HepG2 (cell line): ENCODE measurements around the gene CROCC. TPM values are rescaled to one million over a fixed set of nuclear protein-coding genes. Genes with fewer than 3 reads are reported as not detected.
A peak's percentile ranks its signal among the peaks of the same experiment; 100 is the strongest.
"Not testable (repeated sequence)": the region's sequence is repeated elsewhere in the genome, so short reads cannot be mapped to it uniquely, and the experiment has no call there.

Experiments
- ATAC-seq: fragments of 200-7000 bp; cut with Tn5 transposase; 3 replicates; pipeline ENCODE4 v1.9.1; 2020; ENCODE audit warnings: mild to moderate bottlenecking, moderate library complexity
- BruUV-seq: library from RNA; stranded (reverse); fragments of 400-500 nt; replicated peaks from 2 replicates; lab custom pipeline; 2021; lab: Mats Ljungman, UMichigan
- CTCF ChIA-PET: fragments of 300-600 bp; formaldehyde crosslinking; extraction: SDS; loops from one replicate; lab custom pipeline; 2021; ENCODE audit warnings: low total read pairs, inconsistent platforms, low intra/inter-chr PET ratio; lab: Yijun Ruan, JAX
- POLR2A ChIA-PET: fragments of 350-600 bp; sonication (Branson Sonifier 250); formaldehyde crosslinking; loops from one replicate; lab custom pipeline; 2020; ENCODE audit warnings: antibody characterized with exemption, inconsistent platforms; lab: Yijun Ruan, JAX
- DNase-seq: peaks from one replicate; pipeline ENCODE4 v3.0.0-alpha.2; 2015; ENCODE audit warnings: low spot score
- FAIRE-seq: peaks from 3 replicates; lab custom pipeline; 2011; peaks lifted over from hg19 to GRCh38; lab: Jason Lieb, UNC
- H2AFZ ChIP-seq: one replicate; pipeline ENCODE4 v1.6.1; 2011; ENCODE audit warnings: low read length, inconsistent platforms
- H3K27ac ChIP-seq: fragments of 300-600 bp; 3 replicates; pipeline ENCODE4 v1.8.0; 2011; ENCODE audit warnings: mixed run types, mild to moderate bottlenecking, mixed read lengths, low read length, inconsistent platforms; ENCODE audit not compliant: insufficient read depth; ENCODE audit errors: extremely low read length
- H3K27me3 ChIP-seq, 2 experiments: fragments of 200-600 bp in 1 of 2; 2 replicates in 1 of 2; 3 replicates in 1 of 2; pipeline versions ENCODE4 v1.6.0 to v1.8.0; 2011; ENCODE audit warnings: low read length in 2 of 2, mild to moderate bottlenecking in 2 of 2, moderate library complexity in 2 of 2, inconsistent platforms in 1 of 2; ENCODE audit not compliant: insufficient read depth in 2 of 2, control insufficient read depth in 1 of 2
- H3K36me3 ChIP-seq, 2 experiments: fragments of 200-600 bp in 1 of 2; replicated peaks in 1 of 2; 2 replicates in 1 of 2; 3 replicates in 1 of 2; pipeline versions ENCODE4 v1.5.1 to v1.8.0; 2011; ENCODE audit warnings: low read length in 2 of 2, inconsistent platforms in 1 of 2; ENCODE audit not compliant: insufficient read depth in 2 of 2, control insufficient read depth in 1 of 2
- H3K4me1 ChIP-seq: 2 replicates; pipeline ENCODE4 v1.5.1; 2012; ENCODE audit warnings: low read length, inconsistent platforms; ENCODE audit not compliant: insufficient read depth
- H3K4me2 ChIP-seq: 2 replicates; pipeline ENCODE4 v1.6.0; 2011; ENCODE audit warnings: low read depth, low read length, inconsistent platforms
- H3K4me3 ChIP-seq, 3 experiments: fragments of 200-600 bp in 1 of 3; sonication (generic), shearing (Covaris generic) in 1 of 3; replicated peaks in 1 of 3; 2 replicates each; pipeline ENCODE4 v1.5.1; 2011 to 2016; ENCODE audit warnings: low read length in 3 of 3, inconsistent platforms in 2 of 3, low read depth in 2 of 3, mild to moderate bottlenecking in 2 of 3, control low read depth in 1 of 3, mixed read lengths in 1 of 3; ENCODE audit not compliant: insufficient read depth in 1 of 3
- H3K79me2 ChIP-seq: one replicate; pipeline ENCODE4 v1.6.1; 2011; ENCODE audit warnings: low read length, inconsistent platforms; ENCODE audit not compliant: insufficient read depth
- H3K9ac ChIP-seq: 2 replicates; pipeline ENCODE4 v1.6.0; 2011; ENCODE audit warnings: mild to moderate bottlenecking, low read depth, low read length, inconsistent platforms; ENCODE audit not compliant: insufficient read depth
- H3K9me3 ChIP-seq: 2 replicates; pipeline ENCODE4 v1.5.1; 2012; ENCODE audit warnings: mild to moderate bottlenecking, low read length
- H4K20me1 ChIP-seq: 2 replicates; pipeline ENCODE4 v1.6.0; 2011; ENCODE audit warnings: inconsistent platforms, mild to moderate bottlenecking, low read length, moderate library complexity; ENCODE audit not compliant: insufficient read depth
- JUN ChIP-seq: sonication (generic); formaldehyde crosslinking; IDR thresholded peaks from 2 replicates; pipeline ENCODE4 v1.4.0; 2020; ENCODE audit warnings: mild to moderate bottlenecking, missing genetic modification reagents
- JUNB ChIP-seq: sonication (generic); formaldehyde crosslinking; IDR thresholded peaks from 2 replicates; pipeline ENCODE4 v1.8.0; 2022; ENCODE audit warnings: missing genetic modification reagents, mild to moderate bottlenecking, borderline replicate concordance
- RARA ChIP-seq: IDR thresholded peaks from 2 replicates; pipeline ENCODE4 v1.6.1; 2016; ENCODE audit warnings: missing genetic modification reagents, missing compliant biosample characterization
- YEATS4 ChIP-seq: sonication (generic); formaldehyde crosslinking; IDR thresholded peaks from 2 replicates; pipeline ENCODE4 v1.4.0; 2020; ENCODE audit warnings: missing genetic modification reagents, borderline replicate concordance
- ZNF543 ChIP-seq: sonication (generic); formaldehyde crosslinking; IDR thresholded peaks from 2 replicates; pipeline ENCODE4 v1.4.0; 2020; ENCODE audit warnings: mild to moderate bottlenecking, missing genetic modification reagents
- ZNF644 ChIP-seq: IDR thresholded peaks from 2 replicates; pipeline ENCODE4 v1.6.1; 2016; ENCODE audit warnings: low read depth
- WGBS: methylation state at CpG from one replicate; pipeline ENCODE4 v1.1.6; 2017; ENCODE audit warnings: low lambda C conversion rate; 5-methylcytosine and 5-hydroxymethylcytosine counted together
- in situ Hi-C: cut with HindIII; loops from 2 replicates; pipeline ENCODE4 v1.10.0; 2017; ENCODE audit warnings: low pct_unique_long_range_greater_than_20kb; ENCODE audit not compliant: extremely low pct_ligation_motif_present
- intact Hi-C: fragments of 100-400 bp; cut with micrococcal nuclease; formaldehyde crosslinking; loops from one replicate; pipeline ENCODE4 v1.10.0; 2022; ENCODE audit not compliant: unreplicated experiment
- polyA plus RNA-seq, 8 experiments: library from polyadenylated mRNA; depleted of rRNA in 3 of 8; stranded (reverse) in 7 of 8; unstranded in 1 of 8; fragments of >200 nt; fragmentation: Illumina TruSeq in 4 of 8; extraction: Trizol in 4 of 8; gene quantifications; 2 replicates each; pipeline versions ENCODE4 v1.2.1 to v1.2.3, GENCODE V29; 2011 to 2016; ENCODE audit warnings: low read depth in 4 of 8, missing spikeins in 1 of 8, mixed read lengths in 1 of 8; ENCODE audit not compliant: insufficient read depth in 1 of 8
- total RNA-seq, 5 experiments: library from RNA; depleted of rRNA; stranded (reverse); fragments of >200 nt; fragmentation: Illumina TruSeq; extraction: Trizol; gene quantifications; 2 replicates each; pipeline ENCODE4 v1.2.3, GENCODE V29; 2016; ENCODE audit warnings: low read depth in 1 of 5
- TF ChIP-seq, protein P1 (sequence below): sonication (generic); formaldehyde crosslinking; IDR thresholded peaks from 2 replicates; pipeline ENCODE4 v1.9.0; 2022; ENCODE audit warnings: missing genetic modification reagents, mild to moderate bottlenecking, borderline replicate concordance
- TF ChIP-seq, protein P2 (sequence below): sonication (generic); formaldehyde crosslinking; IDR thresholded peaks from 2 replicates; pipeline ENCODE4 v1.5.1; 2020; ENCODE audit warnings: mild to moderate bottlenecking, missing genetic modification reagents, moderate library complexity
- TF ChIP-seq, protein P3 (sequence below): sonication (generic); formaldehyde crosslinking; IDR thresholded peaks from 2 replicates; pipeline ENCODE4 v1.4.0; 2020; ENCODE audit warnings: mild to moderate bottlenecking, missing genetic modification reagents
- TF ChIP-seq, protein P4 (sequence below): sonication (generic); formaldehyde crosslinking; IDR thresholded peaks from 2 replicates; pipeline ENCODE4 v1.5.1; 2020; ENCODE audit warnings: missing genetic modification reagents, mild to moderate bottlenecking, borderline replicate concordance

CROCC gene
- total and polyA plus RNA-seq, 2 of the 13 experiments (the other 11 are each of a cell fraction or from before 2014, with no cell fraction given), result 7.8 to 15.5 TPM

DNA sequence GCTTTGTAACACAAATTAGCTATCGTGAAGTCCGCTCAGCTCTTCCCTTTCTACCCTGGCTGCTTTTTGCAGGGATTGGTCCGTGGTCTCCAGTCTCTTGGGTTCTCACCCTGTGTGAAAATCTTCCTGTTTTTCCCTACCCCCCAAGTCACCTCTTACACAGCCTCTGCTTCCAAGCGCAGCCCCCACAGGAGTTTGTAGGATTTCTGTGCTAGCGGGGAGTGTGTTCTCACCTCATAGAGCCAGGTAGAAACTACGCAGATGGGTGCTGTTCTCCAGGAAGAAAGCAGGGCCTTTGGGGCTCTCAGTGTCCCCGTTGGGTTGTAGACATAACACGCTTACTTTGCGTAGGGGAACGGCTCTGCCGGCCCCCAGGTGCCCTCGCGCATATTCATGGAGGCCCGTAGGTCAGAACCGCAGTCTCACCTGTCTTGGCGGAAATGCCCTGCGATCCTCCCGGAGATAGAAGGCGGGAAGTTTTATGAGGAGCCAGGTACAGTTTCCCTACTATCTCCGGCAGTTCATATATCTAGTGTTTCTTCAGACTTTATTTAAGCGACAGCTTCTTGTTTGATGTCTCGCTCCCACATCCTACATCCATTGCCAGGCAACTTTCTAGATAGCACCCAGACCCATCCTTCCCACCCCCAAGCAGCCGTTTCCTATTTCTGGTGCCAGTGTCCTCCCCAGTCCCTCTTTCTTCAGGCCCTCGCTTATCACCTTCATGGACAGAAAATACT is 25.2 kb upstream of the CROCC start (continued):
- TF ChIP-seq, protein P1, sequence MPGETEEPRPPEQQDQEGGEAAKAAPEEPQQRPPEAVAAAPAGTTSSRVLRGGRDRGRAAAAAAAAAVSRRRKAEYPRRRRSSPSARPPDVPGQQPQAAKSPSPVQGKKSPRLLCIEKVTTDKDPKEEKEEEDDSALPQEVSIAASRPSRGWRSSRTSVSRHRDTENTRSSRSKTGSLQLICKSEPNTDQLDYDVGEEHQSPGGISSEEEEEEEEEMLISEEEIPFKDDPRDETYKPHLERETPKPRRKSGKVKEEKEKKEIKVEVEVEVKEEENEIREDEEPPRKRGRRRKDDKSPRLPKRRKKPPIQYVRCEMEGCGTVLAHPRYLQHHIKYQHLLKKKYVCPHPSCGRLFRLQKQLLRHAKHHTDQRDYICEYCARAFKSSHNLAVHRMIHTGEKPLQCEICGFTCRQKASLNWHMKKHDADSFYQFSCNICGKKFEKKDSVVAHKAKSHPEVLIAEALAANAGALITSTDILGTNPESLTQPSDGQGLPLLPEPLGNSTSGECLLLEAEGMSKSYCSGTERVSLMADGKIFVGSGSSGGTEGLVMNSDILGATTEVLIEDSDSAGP, result peak; percentile 38; the same call in 1 of the 2 replicates
- 0 out of 2 replicates have a peak, but pooled peaks have one; percentile 10 for TF ChIP-seq RARA (CRISPR knock-in tag)
- TF ChIP-seq ZNF543 (CRISPR knock-in tag), result 0 out of 2 replicates have a peak, but pooled peaks have one; percentile 0
- TF ChIP-seq JUN, result 0 out of 2 replicates have a peak, but pooled peaks have one; percentile 2
- TF ChIP-seq, protein P2, sequence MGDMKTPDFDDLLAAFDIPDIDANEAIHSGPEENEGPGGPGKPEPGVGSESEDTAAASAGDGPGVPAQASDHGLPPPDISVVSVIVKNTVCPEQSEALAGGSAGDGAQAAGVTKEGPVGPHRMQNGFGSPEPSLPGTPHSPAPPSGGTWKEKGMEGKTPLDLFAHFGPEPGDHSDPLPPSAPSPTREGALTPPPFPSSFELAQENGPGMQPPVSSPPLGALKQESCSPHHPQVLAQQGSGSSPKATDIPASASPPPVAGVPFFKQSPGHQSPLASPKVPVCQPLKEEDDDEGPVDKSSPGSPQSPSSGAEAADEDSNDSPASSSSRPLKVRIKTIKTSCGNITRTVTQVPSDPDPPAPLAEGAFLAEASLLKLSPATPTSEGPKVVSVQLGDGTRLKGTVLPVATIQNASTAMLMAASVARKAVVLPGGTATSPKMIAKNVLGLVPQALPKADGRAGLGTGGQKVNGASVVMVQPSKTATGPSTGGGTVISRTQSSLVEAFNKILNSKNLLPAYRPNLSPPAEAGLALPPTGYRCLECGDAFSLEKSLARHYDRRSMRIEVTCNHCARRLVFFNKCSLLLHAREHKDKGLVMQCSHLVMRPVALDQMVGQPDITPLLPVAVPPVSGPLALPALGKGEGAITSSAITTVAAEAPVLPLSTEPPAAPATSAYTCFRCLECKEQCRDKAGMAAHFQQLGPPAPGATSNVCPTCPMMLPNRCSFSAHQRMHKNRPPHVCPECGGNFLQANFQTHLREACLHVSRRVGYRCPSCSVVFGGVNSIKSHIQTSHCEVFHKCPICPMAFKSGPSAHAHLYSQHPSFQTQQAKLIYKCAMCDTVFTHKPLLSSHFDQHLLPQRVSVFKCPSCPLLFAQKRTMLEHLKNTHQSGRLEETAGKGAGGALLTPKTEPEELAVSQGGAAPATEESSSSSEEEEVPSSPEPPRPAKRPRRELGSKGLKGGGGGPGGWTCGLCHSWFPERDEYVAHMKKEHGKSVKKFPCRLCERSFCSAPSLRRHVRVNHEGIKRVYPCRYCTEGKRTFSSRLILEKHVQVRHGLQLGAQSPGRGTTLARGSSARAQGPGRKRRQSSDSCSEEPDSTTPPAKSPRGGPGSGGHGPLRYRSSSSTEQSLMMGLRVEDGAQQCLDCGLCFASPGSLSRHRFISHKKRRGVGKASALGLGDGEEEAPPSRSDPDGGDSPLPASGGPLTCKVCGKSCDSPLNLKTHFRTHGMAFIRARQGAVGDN, result peak; percentile 83
- TF ChIP-seq, protein P3, sequence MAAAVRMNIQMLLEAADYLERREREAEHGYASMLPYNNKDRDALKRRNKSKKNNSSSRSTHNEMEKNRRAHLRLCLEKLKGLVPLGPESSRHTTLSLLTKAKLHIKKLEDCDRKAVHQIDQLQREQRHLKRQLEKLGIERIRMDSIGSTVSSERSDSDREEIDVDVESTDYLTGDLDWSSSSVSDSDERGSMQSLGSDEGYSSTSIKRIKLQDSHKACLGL (CRISPR knock-in tag), result peak; percentile 30; the same call in 1 of the 2 replicates
- TF ChIP-seq, protein P4, sequence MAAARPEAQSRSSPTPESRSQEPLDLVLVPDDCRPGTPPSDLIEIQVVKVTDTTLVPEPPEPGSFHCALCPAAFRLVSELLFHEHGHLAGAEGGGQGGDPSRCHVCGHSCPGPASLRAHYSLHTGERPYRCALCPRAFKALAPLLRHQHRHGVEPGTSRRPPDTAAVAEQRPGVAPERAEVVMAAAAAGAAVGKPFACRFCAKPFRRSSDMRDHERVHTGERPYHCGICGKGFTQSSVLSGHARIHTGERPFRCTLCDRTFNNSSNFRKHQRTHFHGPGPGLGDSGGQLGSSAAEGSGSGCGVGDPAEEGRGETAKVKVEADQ, result 0 out of 2 replicates have a peak, but pooled peaks have one; percentile 11
- peak; percentile 1; the same call in 1 of the 2 replicates for TF ChIP-seq JUNB (CRISPR knock-in tag)
- 0 out of 2 replicates have a peak, but pooled peaks have one; percentile 3 for TF ChIP-seq YEATS4 (CRISPR knock-in tag)
- peak; percentile 63; the same call in 1 of the 2 replicates for TF ChIP-seq ZNF644 (CRISPR knock-in tag)

DNA sequence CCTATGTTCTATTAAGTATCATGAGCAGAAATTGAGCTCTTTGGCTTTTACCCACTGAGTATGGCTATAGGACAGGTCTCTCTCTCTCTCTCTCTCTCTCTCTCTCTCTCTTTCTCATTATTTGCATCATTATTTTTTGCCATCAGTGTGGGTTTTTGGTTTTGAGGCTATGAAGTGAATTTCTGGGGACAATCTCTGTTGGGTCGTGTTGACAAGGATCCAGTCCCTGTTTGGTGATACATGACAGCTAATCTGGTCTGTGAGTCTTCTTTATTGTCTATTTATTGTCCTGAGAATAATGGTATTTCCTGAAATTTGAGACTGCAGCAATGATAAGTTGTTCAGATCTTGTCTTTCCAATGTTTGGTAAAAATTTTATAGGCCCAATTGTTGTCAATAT is 24.1 kb upstream of the CROCC start:
- DNase-seq, H3K36me3 ChIP-seq, H4K20me1 ChIP-seq, H3K27ac ChIP-seq, H3K79me2 ChIP-seq, H3K4me3 ChIP-seq, H3K9me3 ChIP-seq, ATAC-seq, CTCF ChIA-PET, FAIRE-seq, BruUV-seq, H3K27me3 ChIP-seq, POLR2A ChIA-PET, intact Hi-C loops, in situ Hi-C loops, H3K9ac ChIP-seq, H3K4me2 ChIP-seq, H2AFZ ChIP-seq: not testable (repeated sequence)
- 73% methylated on average over 1 of the region's 1 CpG for WGBS
- peaks cover 15% of the 10 kb centered on the region for H3K4me1 ChIP-seq
